K562 (cell line): ENCODE data around the gene KCND2.

Source experiments
- CREB1 ChIP-seq, 2 experiments: sonication (generic) in 1 of 2; formaldehyde crosslinking in 1 of 2; IDR thresholded peaks; 2 replicates each; pipeline versions ENCODE4 v1.6.1 to v1.8.0; 2012 to 2022; ENCODE audit warnings: inconsistent platforms in 1 of 2, mild to moderate bottlenecking in 1 of 2, missing genetic modification reagents in 1 of 2, moderate library complexity in 1 of 2
- CTCF ChIP-seq, 3 experiments: IDR thresholded peaks in 2 of 3; conservative IDR thresholded peaks in 1 of 3; 2 replicates each; pipeline ENCODE4 v1.5.1; 2011 to 2012; ENCODE audit warnings: low read length in 3 of 3, mild to moderate bottlenecking in 3 of 3, control low read depth in 2 of 3, improper control_type of control experiment in 1 of 3, inconsistent platforms in 1 of 3, low read depth in 1 of 3, mixed read lengths in 1 of 3, moderate library complexity in 1 of 3; ENCODE audit not compliant: insufficient read depth in 2 of 3
- E4F1 ChIP-seq: fragments of 250-450 bp; sonication (Bioruptor Pico); IDR thresholded peaks from 2 replicates; pipeline ENCODE4 v1.5.0; 2021; ENCODE audit warnings: mild to moderate bottlenecking, borderline replicate concordance
- ELK1 ChIP-seq: sonication (generic); formaldehyde crosslinking; IDR thresholded peaks from 2 replicates; pipeline ENCODE4 v1.8.1; 2022; ENCODE audit warnings: missing genetic modification reagents
- HOXB6 ChIP-seq: fragments of 250-450 bp; sonication (Bioruptor Pico); IDR thresholded peaks from 2 replicates; pipeline ENCODE4 v1.5.1; 2022; ENCODE audit warnings: mild to moderate bottlenecking, borderline replicate concordance
- NR2C2 ChIP-seq, 2 experiments: fragments of 200-800 bp in 1 of 2; sonication (Bioruptor generic) in 1 of 2; sonication (generic) in 1 of 2; formaldehyde crosslinking in 1 of 2; IDR thresholded peaks; 2 replicates each; pipeline versions ENCODE4 v1.6.1 to v1.8.0; 2016 to 2022; ENCODE audit warnings: mild to moderate bottlenecking in 1 of 2, missing compliant biosample characterization in 1 of 2, missing genetic modification characterization in 1 of 2, missing genetic modification reagents in 1 of 2
- POLR2A ChIP-seq: fragments of 450-650 bp; conservative IDR thresholded peaks from 2 replicates; pipeline ENCODE4 v1.6.1; 2016
- REST ChIP-seq, 2 experiments: fragments of 450-650 bp; formaldehyde crosslinking in 1 of 2; IDR thresholded peaks; 2 replicates each; pipeline versions ENCODE4 v1.4.0 to v1.6.1; 2014 to 2020; ENCODE audit warnings: mild to moderate bottlenecking in 2 of 2, borderline replicate concordance in 1 of 2, low read depth in 1 of 2
- RFX1 ChIP-seq: fragments of 450-650 bp; IDR thresholded peaks from 2 replicates; pipeline ENCODE4 v1.6.1; 2016; ENCODE audit warnings: mild to moderate bottlenecking, moderate library complexity
- RFX5 ChIP-seq: IDR thresholded peaks from 2 replicates; pipeline ENCODE4 v1.6.1; 2011; ENCODE audit warnings: low read depth, mild to moderate bottlenecking, improper control_type of control experiment, low read length
- TEAD4 ChIP-seq, 2 experiments: sonication (generic) in 1 of 2; formaldehyde crosslinking in 1 of 2; IDR thresholded peaks; 2 replicates each; pipeline versions ENCODE4 v1.6.1 to v1.8.0; 2012 to 2022; ENCODE audit warnings: borderline replicate concordance in 1 of 2, inconsistent platforms in 1 of 2, low read length in 1 of 2, mild to moderate bottlenecking in 1 of 2, missing genetic modification reagents in 1 of 2
- USF1 ChIP-seq: sonication (generic); formaldehyde crosslinking; IDR thresholded peaks from 2 replicates; pipeline ENCODE4 v1.9.0; 2022; ENCODE audit warnings: mild to moderate bottlenecking, missing genetic modification reagents

- TF ChIP-seq ELK1 (CRISPR knock-in tag) = no peak
- no peak for TF ChIP-seq USF1 (CRISPR knock-in tag)
- TF ChIP-seq TEAD4 (IDR thresholded peaks at IDR 0.05; ENCODE audit: low read length) = no peak
- no peak for TF ChIP-seq TEAD4 (CRISPR knock-in tag; IDR thresholded peaks at IDR 0.05; ENCODE audit: borderline replicate concordance)
- no peak for TF ChIP-seq RFX1
- no peak for TF ChIP-seq RFX5
- TF ChIP-seq POLR2A = no peak
- no peak for TF ChIP-seq CREB1 (IDR thresholded peaks at IDR 0.05)
- no peak for TF ChIP-seq CREB1 (CRISPR knock-in tag; IDR thresholded peaks at IDR 0.05)
- no peak for TF ChIP-seq E4F1 (CRISPR knock-in tag)
- TF ChIP-seq REST (IDR thresholded peaks at IDR 0.05; ENCODE audit: borderline replicate concordance) = no peak
- TF ChIP-seq REST (CRISPR knock-in tag; IDR thresholded peaks at IDR 0.05; ENCODE audit: low read depth) = no peak
- no peak for TF ChIP-seq CTCF (IDR thresholded peaks at IDR 0.05 in 2 of 3, conservative IDR thresholded peaks at IDR 0.05 in 1 of 3; ENCODE audit: insufficient read depth in 2 of 3, low read depth in 1 of 3, low read length in 3 of 3)
- TF ChIP-seq NR2C2 (CRISPR knock-in tag; IDR thresholded peaks at IDR 0.05) = no peak
- TF ChIP-seq NR2C2 (tag; IDR thresholded peaks at IDR 0.05) = no peak
- TF ChIP-seq HOXB6 (CRISPR knock-in tag) = no peak
Measured at GRCh38 chr7:120588416-120588815, 315.4 kb downstream of the KCND2 start.
